Measurements from ENCODE around the gene RASGRP2.

The RASGRP2 gene

GRCh38 chr11:64720167-64720566 is 23.8 kb downstream of the RASGRP2 start:
- no peak for DNase-seq (ENCODE audit: low spot score)
- TF ChIP-seq, protein P1, sequence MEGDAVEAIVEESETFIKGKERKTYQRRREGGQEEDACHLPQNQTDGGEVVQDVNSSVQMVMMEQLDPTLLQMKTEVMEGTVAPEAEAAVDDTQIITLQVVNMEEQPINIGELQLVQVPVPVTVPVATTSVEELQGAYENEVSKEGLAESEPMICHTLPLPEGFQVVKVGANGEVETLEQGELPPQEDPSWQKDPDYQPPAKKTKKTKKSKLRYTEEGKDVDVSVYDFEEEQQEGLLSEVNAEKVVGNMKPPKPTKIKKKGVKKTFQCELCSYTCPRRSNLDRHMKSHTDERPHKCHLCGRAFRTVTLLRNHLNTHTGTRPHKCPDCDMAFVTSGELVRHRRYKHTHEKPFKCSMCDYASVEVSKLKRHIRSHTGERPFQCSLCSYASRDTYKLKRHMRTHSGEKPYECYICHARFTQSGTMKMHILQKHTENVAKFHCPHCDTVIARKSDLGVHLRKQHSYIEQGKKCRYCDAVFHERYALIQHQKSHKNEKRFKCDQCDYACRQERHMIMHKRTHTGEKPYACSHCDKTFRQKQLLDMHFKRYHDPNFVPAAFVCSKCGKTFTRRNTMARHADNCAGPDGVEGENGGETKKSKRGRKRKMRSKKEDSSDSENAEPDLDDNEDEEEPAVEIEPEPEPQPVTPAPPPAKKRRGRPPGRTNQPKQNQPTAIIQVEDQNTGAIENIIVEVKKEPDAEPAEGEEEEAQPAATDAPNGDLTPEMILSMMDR (IDR thresholded peaks at IDR 0.05; ENCODE audit: extremely low read depth, missing control alignments): no peak

- no peak for DNase-seq (ENCODE audit: low spot score)
- TF ChIP-seq, protein P1 (IDR thresholded peaks at IDR 0.05; ENCODE audit: extremely low read depth, missing control alignments): no peak
Measured at GRCh38 chr11:64719406-64719805, 24.5 kb downstream of the RASGRP2 start.

DNA sequence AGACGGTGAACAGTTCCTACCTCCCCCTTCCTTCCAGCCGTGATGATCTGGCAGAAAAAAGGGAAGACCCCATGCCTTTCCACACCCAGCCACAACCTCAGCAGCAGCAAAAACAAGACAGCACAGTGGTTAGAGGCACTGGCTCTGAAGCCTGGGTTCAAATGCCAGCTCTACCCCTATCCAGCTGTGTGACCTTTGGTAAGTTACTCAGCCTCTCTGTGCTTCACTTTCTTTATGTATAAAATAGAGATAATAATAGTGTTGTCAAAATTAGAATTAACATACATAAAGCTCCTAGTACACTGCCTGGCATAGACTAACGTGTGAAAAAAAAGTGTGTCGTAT is 25.2 kb downstream of the RASGRP2 start:
- TF ChIP-seq, protein P1 (IDR thresholded peaks at IDR 0.05; ENCODE audit: extremely low read depth, missing control alignments): no peak
- no peak for DNase-seq (ENCODE audit: low spot score)

DNA sequence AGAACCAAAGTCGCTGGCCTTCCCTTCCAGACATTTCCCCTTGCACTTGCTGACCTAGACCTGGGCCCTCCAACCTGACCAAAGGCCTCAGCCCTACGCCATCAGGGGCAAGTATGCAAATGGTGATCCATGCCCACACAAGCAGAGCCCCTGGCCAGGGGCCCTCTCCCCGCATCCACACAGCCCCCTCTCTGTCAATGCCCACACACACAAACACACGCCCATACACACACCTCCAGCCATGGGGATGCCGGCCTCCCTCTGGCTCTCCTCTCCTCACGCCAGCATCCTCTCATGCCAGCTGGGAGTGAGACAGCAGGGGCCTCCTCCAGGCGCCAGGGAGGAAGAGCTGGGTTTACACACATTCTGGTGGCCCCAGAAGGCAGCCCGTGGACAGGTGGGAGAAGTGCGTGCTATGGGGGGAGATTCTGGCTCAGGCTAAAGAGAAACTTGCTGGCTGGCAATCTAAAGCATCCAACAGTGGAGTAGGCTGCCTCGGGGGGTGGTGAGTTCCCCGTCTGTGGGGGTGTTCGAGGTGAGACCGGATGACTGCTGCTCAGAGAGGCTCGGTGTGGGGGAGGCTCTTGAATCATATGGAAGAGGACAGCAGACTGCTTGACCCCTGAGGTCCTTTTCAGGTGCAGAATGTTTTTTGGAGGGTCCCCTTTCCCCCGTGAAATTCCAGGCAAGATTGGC is 25.7 kb downstream of the RASGRP2 start:
- TF ChIP-seq, protein P1 (IDR thresholded peaks at IDR 0.05; ENCODE audit: extremely low read depth, missing control alignments): no peak
- DNase-seq (ENCODE audit: low spot score): no peak

DNA sequence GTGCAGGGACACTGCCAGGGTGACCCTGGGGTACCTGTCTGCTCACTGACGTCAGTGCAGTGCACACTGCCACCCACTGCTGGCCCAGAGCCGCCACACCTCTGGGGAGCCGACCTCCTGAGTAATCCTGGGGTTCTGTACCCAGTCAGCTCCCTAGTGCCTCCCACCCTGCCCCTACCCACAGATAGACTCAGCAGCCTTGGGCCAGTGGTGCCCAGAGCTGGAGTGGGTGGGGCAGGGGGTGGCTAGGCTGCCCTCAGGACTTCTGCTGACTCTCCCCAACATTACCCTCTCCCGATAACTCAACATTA is 26.7 kb downstream of the RASGRP2 start:
- no peak for DNase-seq (ENCODE audit: low spot score)
- TF ChIP-seq, protein P1 (IDR thresholded peaks at IDR 0.05; ENCODE audit: extremely low read depth, missing control alignments): no peak

GRCh38 chr11:64716473-64717267 is 27.3 kb downstream of the RASGRP2 start:
- TF ChIP-seq, protein P1 (IDR thresholded peaks at IDR 0.05; ENCODE audit: extremely low read depth, missing control alignments): no peak
- DNase-seq (ENCODE audit: low spot score): no peak

- TF ChIP-seq, protein P1 (IDR thresholded peaks at IDR 0.05; ENCODE audit: extremely low read depth, missing control alignments): no peak
- DNase-seq (ENCODE audit: low spot score): no peak
Measured at GRCh38 chr11:64715756-64716472, 28.0 kb downstream of the RASGRP2 start.

Measured in GM20000 (cell line).